GM19043 (cell line): ENCODE measurements around the gene SURF6.
"Not testable (repeated sequence)": the region's sequence is repeated elsewhere in the genome, so short reads cannot be mapped to it uniquely, and the experiment has no call there.

Source experiments
- ATAC-seq: cut with Tn5 transposase; IDR thresholded peaks from one replicate; pipeline ENCODE4 v1.9.1; 2021; ENCODE audit warnings: low read depth; ENCODE audit not compliant: unreplicated experiment

Gene SURF6

GRCh38 chr9:133348718-133349573, 13.0 kb upstream of the SURF6 start:
- no peak for ATAC-seq

- peak; percentile 52 for ATAC-seq
These were observed 12.2 kb upstream of the SURF6 start, which contains the start of the genes MED22 and RPL7A for GRCh38 chr9:133347985-133348717. Gene MED22, minus strand, starts transcription at chr9:133348131. Its CDS starts 1,469 bp downstream, at chr9:133346662. Gene RPL7A, plus strand, starts transcription at chr9:133348218. Its CDS starts 26 bp downstream, at chr9:133348244.

GRCh38 chr9:133347515-133347984, 11.6 kb upstream of the SURF6 start:
- ATAC-seq = no peak

GRCh38 chr9:133346021-133346785, 10.2 kb upstream of the SURF6 start:
- no peak for ATAC-seq

- no peak for ATAC-seq
These were observed 9.6 kb upstream of the SURF6 start for GRCh38 chr9:133345596-133345995.

- ATAC-seq = no peak
These were observed 9.0 kb upstream of the SURF6 start for GRCh38 chr9:133344979-133345378.

- ATAC-seq = no peak
These were observed 8.1 kb upstream of the SURF6 start for GRCh38 chr9:133344071-133344470.

GRCh38 chr9:133342570-133342969, 6.6 kb upstream of the SURF6 start:
- no peak for ATAC-seq

GRCh38 chr9:133342069-133342406, 6.0 kb upstream of the SURF6 start:
- no peak for ATAC-seq

- no peak for ATAC-seq
These were observed 5.5 kb upstream of the SURF6 start for GRCh38 chr9:133341369-133342068.

GRCh38 chr9:133340916-133341315, 4.9 kb upstream of the SURF6 start:
- no peak for ATAC-seq

- no peak for ATAC-seq
These were observed 4.3 kb upstream of the SURF6 start for GRCh38 chr9:133340256-133340655.

- ATAC-seq = no peak
These were observed 3.7 kb upstream of the SURF6 start for GRCh38 chr9:133339641-133340040.

- ATAC-seq = not testable (repeated sequence)
These were observed 1.1 kb downstream of the SURF6 start for GRCh38 chr9:133334888-133335287.

- ATAC-seq = no peak
These were observed 1.8 kb downstream of the SURF6 start for GRCh38 chr9:133334161-133334560.

GRCh38 chr9:133333566-133333965, 2.4 kb downstream of the SURF6 start:
- no peak for ATAC-seq

- ATAC-seq = no peak
These were observed 3.0 kb downstream of the SURF6 start for GRCh38 chr9:133333011-133333410.

- no peak for ATAC-seq
These were observed 3.6 kb downstream of the SURF6 start for GRCh38 chr9:133332381-133332730.

GRCh38 chr9:133331641-133332380, 4.2 kb downstream of the SURF6 start:
- ATAC-seq = no peak

- ATAC-seq = no peak
These were observed 4.8 kb downstream of the SURF6 start for GRCh38 chr9:133331221-133331620.
